Ovary (tissue), 3 donors: ENCODE results near the gene SYT11.

ENCODE experiments used
- EP300 ChIP-seq: sonication (generic); formaldehyde crosslinking; IDR thresholded peaks from one replicate; pipeline ENCODE4 v1.6.1; 2017; ENCODE audit warnings: antibody characterized with exemption
- TF ChIP-seq, protein P1 (sequence below), 3 donors: fragments of 450-650 bp in 2 of 3; fragments of 200-600 bp in 1 of 3; IDR thresholded peaks; one replicate each; pipeline versions ENCODE4 v1.5.1 to v1.8.0; 2016 to 2022; ENCODE audit warnings: antibody characterized with exemption in 3 of 3, mild to moderate bottlenecking in 1 of 3
- donor health status: DM: no; HTN: no; CAD: no.

DNA sequence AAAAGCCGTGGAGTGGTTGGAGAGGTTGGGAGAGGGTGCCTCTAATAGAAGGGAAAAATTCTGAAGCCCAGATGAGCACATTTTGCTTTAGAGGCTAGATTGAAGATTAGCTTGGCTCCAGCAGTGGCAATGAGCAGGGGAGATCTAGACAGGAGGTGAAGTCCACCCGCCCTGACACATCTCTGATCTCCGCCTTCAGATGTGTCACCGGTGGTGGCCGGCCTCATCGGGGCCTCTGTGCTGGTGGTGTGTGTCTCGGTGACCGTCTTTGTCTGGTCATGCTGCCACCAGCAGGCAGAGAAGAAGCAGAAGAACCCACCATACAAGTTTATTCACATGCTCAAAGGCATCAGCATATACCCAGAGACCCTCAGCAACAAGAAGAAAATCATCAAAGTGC is 8.4 kb downstream of the SYT11 start:
- TF ChIP-seq, protein P1, sequence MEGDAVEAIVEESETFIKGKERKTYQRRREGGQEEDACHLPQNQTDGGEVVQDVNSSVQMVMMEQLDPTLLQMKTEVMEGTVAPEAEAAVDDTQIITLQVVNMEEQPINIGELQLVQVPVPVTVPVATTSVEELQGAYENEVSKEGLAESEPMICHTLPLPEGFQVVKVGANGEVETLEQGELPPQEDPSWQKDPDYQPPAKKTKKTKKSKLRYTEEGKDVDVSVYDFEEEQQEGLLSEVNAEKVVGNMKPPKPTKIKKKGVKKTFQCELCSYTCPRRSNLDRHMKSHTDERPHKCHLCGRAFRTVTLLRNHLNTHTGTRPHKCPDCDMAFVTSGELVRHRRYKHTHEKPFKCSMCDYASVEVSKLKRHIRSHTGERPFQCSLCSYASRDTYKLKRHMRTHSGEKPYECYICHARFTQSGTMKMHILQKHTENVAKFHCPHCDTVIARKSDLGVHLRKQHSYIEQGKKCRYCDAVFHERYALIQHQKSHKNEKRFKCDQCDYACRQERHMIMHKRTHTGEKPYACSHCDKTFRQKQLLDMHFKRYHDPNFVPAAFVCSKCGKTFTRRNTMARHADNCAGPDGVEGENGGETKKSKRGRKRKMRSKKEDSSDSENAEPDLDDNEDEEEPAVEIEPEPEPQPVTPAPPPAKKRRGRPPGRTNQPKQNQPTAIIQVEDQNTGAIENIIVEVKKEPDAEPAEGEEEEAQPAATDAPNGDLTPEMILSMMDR (IDR thresholded peaks at IDR 0.05) = no peak
- TF ChIP-seq EP300 = no peak
